ENCODE data around the gene INMT. TPM values are rescaled to one million over a fixed set of nuclear protein-coding genes. Genes with fewer than 3 reads are reported as not detected.

The INMT gene
- total and polyA plus RNA-seq, 2 of the 8 experiments (the other 6 are each of a cell fraction or from before 2014, with no cell fraction given): 0.60 to 0.94 TPM

- TF ChIP-seq, protein P1, sequence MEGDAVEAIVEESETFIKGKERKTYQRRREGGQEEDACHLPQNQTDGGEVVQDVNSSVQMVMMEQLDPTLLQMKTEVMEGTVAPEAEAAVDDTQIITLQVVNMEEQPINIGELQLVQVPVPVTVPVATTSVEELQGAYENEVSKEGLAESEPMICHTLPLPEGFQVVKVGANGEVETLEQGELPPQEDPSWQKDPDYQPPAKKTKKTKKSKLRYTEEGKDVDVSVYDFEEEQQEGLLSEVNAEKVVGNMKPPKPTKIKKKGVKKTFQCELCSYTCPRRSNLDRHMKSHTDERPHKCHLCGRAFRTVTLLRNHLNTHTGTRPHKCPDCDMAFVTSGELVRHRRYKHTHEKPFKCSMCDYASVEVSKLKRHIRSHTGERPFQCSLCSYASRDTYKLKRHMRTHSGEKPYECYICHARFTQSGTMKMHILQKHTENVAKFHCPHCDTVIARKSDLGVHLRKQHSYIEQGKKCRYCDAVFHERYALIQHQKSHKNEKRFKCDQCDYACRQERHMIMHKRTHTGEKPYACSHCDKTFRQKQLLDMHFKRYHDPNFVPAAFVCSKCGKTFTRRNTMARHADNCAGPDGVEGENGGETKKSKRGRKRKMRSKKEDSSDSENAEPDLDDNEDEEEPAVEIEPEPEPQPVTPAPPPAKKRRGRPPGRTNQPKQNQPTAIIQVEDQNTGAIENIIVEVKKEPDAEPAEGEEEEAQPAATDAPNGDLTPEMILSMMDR (IDR thresholded peaks at IDR 0.05; ENCODE audit: control extremely low read depth in 1 of 3, insufficient read depth in 1 of 3, low read depth in 1 of 3, low read length in 3 of 3): no peak
Measured at GRCh38 chr7:30707391-30708357, 44.3 kb upstream of the INMT start (continued).
